IPS-20b (cell line): ENCODE measurements around the gene CTSS.
A peak's percentile ranks its signal among the peaks of the same experiment; 100 is the strongest.

Source experiments
- H3K27ac ChIP-seq: one replicate; pipeline ENCODE4 v1.5.1; 2013; ENCODE audit warnings: low read length
- H3K27me3 ChIP-seq: 2 replicates; pipeline ENCODE4 v1.6.1; 2013; ENCODE audit warnings: mild to moderate bottlenecking, low read length, inconsistent platforms; ENCODE audit not compliant: insufficient read depth
- H3K36me3 ChIP-seq: 2 replicates; pipeline ENCODE4 v1.6.1; 2013; ENCODE audit warnings: low read depth, mild to moderate bottlenecking, inconsistent platforms, low read length, moderate library complexity; ENCODE audit not compliant: insufficient read depth
- H3K4me1 ChIP-seq: 2 replicates; pipeline ENCODE4 v1.6.1; 2013; ENCODE audit warnings: mild to moderate bottlenecking, control low read depth, inconsistent platforms, low read length, moderate library complexity; ENCODE audit not compliant: insufficient read depth
- H3K4me3 ChIP-seq: 2 replicates; pipeline ENCODE4 v1.5.1; 2013; ENCODE audit warnings: mild to moderate bottlenecking, low read length, inconsistent platforms
- H3K9ac ChIP-seq: 2 replicates; pipeline ENCODE4 v1.6.1; 2013; ENCODE audit warnings: low read depth, mild to moderate bottlenecking, inconsistent platforms, low read length, moderate library complexity
- H3K9me3 ChIP-seq: 2 replicates; pipeline ENCODE4 v1.6.1; 2013; ENCODE audit warnings: mild to moderate bottlenecking, low read depth, low read length, inconsistent platforms; ENCODE audit not compliant: insufficient read depth

Gene CTSS

GRCh38 chr1:150696590-150696989 is 69.0 kb downstream of the CTSS start:
- no peaks in the 10 kb centered on the region for H3K27me3 ChIP-seq
- H3K9me3 ChIP-seq = no peaks in the 10 kb centered on the region
- H3K9ac ChIP-seq = peak overlapping the region; percentile 77; the same call in 1 of the 2 replicates
- peaks cover 32% of the 10 kb centered on the region for H3K36me3 ChIP-seq
- H3K27ac ChIP-seq = no peak overlapping the region
- H3K4me3 ChIP-seq = peak overlapping the region; percentile 84
- H3K4me1 ChIP-seq = 0 out of 2 replicates have a peak, but pooled peaks cover 3% of the 10 kb centered on the region

DNA sequence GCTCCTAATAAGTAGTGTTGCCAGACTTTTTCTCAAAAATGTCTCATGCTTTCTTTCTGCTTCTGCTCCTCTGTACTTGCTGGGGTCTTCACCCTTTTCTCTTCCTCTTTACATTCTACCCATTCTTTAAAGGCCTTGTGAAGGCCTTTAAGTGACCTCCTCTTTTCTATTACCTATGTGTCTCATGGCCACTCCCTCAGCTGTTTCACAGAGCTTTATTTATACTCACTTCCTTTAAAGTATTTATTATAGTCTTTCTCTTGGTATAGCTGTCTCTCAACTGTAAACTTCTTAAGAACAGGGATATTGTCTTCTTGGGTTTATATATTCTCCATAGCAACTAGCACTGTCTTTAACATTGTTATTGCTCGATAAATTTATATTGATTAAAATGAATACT is 69.4 kb downstream of the CTSS start:
- Histone ChIP-seq H3K27me3 (no peaks in the 10 kb centered on the region), H3K9ac (peak overlapping the region; percentile 73; the same call in 1 of the 2 replicates), H3K36me3 (peaks cover 36% of the 10 kb centered on the region), H3K4me3 (peak overlapping the region; percentile 84), H3K4me1 (0 out of 2 replicates have a peak, but pooled peaks cover 3% of the 10 kb centered on the region), H3K9me3 (no peaks in the 10 kb centered on the region), H3K27ac (no peak overlapping the region)

GRCh38 chr1:150695561-150695960 is 70.0 kb downstream of the CTSS start:
- peaks cover 42% of the 10 kb centered on the region for H3K36me3 ChIP-seq
- H3K4me3 ChIP-seq = peak overlapping the region; percentile 84
- H3K4me1 ChIP-seq = 0 out of 2 replicates have a peak, but pooled peaks cover 3% of the 10 kb centered on the region
- no peaks in the 10 kb centered on the region for H3K27me3 ChIP-seq
- H3K9me3 ChIP-seq = no peaks in the 10 kb centered on the region
- no peak overlapping the region for H3K9ac ChIP-seq
- H3K27ac ChIP-seq = no peak overlapping the region

DNA sequence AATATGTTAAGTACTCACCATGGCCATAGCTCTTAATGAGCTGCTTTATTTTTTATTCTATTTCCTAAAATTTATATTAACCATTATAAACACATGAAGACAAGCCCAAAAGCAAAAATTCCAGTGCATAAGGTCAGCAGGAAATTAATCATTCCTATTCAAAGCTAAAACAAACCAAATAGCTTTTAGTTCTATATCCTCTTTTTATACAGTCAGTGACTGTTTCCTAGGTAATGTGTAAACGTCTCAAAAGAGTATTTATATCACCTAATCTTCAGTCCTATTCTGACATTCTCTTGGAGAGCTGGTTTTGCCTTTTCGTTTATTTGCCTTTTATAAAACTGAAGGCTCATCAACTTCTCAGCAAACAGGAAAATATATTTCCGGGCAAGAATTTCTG is 72.9 kb downstream of the CTSS start:
- no peak overlapping the region for H3K27ac ChIP-seq
- H3K36me3 ChIP-seq = peaks cover 60% of the 10 kb centered on the region
- H3K9ac ChIP-seq = no peak overlapping the region
- no peak overlapping the region for H3K4me3 ChIP-seq
- no peaks in the 10 kb centered on the region for H3K27me3 ChIP-seq
- no peaks in the 10 kb centered on the region for H3K9me3 ChIP-seq
- 0 out of 2 replicates have a peak, but pooled peaks cover 3% of the 10 kb centered on the region for H3K4me1 ChIP-seq

- H3K4me3 ChIP-seq = no peak overlapping the region
- no peak overlapping the region for H3K27ac ChIP-seq
- H3K9me3 ChIP-seq = no peaks in the 10 kb centered on the region
- peaks cover 57% of the 10 kb centered on the region for H3K36me3 ChIP-seq
- H3K4me1 ChIP-seq = peaks cover 7% of the 10 kb centered on the region; the same call in 1 of the 2 replicates
- no peak overlapping the region for H3K9ac ChIP-seq
- H3K27me3 ChIP-seq = no peaks in the 10 kb centered on the region
Measured at GRCh38 chr1:150688763-150689162, 76.8 kb downstream of the CTSS start.

GRCh38 chr1:150686275-150686674 is 79.3 kb downstream of the CTSS start:
- Histone ChIP-seq H3K27ac (no peak overlapping the region), H3K4me1 (peaks cover 9% of the 10 kb centered on the region; the same call in 1 of the 2 replicates), H3K36me3 (peaks cover 38% of the 10 kb centered on the region), H3K27me3 (no peaks in the 10 kb centered on the region), H3K9me3 (no peaks in the 10 kb centered on the region), H3K9ac (no peak overlapping the region), H3K4me3 (no peak overlapping the region)

DNA sequence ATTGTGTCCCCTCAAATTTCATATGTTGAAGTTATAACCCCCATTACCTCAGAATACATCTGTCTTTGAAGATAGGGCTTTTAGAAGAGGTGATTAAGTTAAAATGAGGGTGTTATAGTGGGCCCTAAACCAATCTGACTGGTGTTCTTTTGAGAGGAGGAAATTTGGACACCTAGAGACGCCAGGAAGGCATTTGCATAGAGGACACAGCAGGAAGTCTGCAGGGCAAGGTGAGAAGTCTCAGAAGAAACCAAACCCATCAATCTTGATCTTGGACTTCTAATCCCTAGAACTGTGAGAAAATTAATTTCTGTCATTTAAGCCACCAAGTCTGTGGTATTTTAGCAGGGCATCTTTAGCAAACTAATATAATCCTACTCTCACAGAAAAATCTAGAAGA is 81.7 kb downstream of the CTSS start:
- Histone ChIP-seq H3K27ac (no peak overlapping the region), H3K27me3 (no peaks in the 10 kb centered on the region), H3K4me1 (peaks cover 9% of the 10 kb centered on the region; the same call in 1 of the 2 replicates), H3K36me3 (peaks cover 27% of the 10 kb centered on the region), H3K9me3 (no peaks in the 10 kb centered on the region), H3K9ac (no peak overlapping the region), H3K4me3 (no peak overlapping the region)
